Stomach (tissue), 9 donors: ENCODE measurements around the gene APOL2. TPM values are rescaled to one million over a fixed set of nuclear protein-coding genes. Genes with fewer than 3 reads are reported as not detected.

Experiments
- DNase-seq, 2 donors: peaks; one replicate each; pipeline versions ENCODE4 v3.0.0 to v3.0.0-alpha.2; 2013 to 2019
- H3K27ac ChIP-seq, 5 donors: fragments of 200-600 bp in 4 of 5; sonication (generic) in 4 of 5; one replicate each; pipeline ENCODE4 v1.5.1; 2013 to 2019; ENCODE audit warnings: mild to moderate bottlenecking in 1 of 5, moderate library complexity in 1 of 5
- H3K27me3 ChIP-seq, 3 donors: fragments of 200-600 bp; sonication (generic); one replicate each; pipeline ENCODE4 v1.5.1; 2017 to 2019; ENCODE audit warnings: mixed run types in 1 of 3
- H3K36me3 ChIP-seq, 4 donors: fragments of 200-600 bp; sonication (generic); 1 replicate in 3 of 4; 2 replicates in 1 of 4; pipeline ENCODE4 v1.5.1; 2016 to 2019
- H3K4me1 ChIP-seq, 4 donors: fragments of 200-600 bp; sonication (generic); one replicate each; pipeline ENCODE4 v1.5.1; 2016 to 2019
- H3K4me3 ChIP-seq, 4 donors: fragments of 200-600 bp; sonication (generic) in 3 of 4; one replicate each; pipeline ENCODE4 v1.5.1; 2016 to 2019; ENCODE audit warnings: mild to moderate bottlenecking in 1 of 4
- H3K9me3 ChIP-seq, 4 donors: fragments of 200-600 bp; sonication (generic); one replicate each; pipeline ENCODE4 v1.5.1; 2016 to 2019
- EP300 ChIP-seq: sonication (generic); formaldehyde crosslinking; IDR thresholded peaks from one replicate; pipeline ENCODE4 v1.6.1; 2017; ENCODE audit warnings: antibody characterized with exemption
- POLR2A ChIP-seq, 4 donors: fragments of 450-650 bp; IDR thresholded peaks; one replicate each; pipeline ENCODE4 v1.6.1; 2016; ENCODE audit warnings: antibody characterized with exemption in 4 of 4, control low read depth in 2 of 4, mild to moderate bottlenecking in 1 of 4, moderate library complexity in 1 of 4
- POLR2AphosphoS5 ChIP-seq, 3 donors: sonication (generic); formaldehyde crosslinking; IDR thresholded peaks; one replicate each; pipeline ENCODE4 v1.6.1; 2016; ENCODE audit warnings: antibody characterized with exemption in 3 of 3
- WGBS, 5 donors: extraction: QIAGEN DNeasy Blood & Tissue Kit in 3 of 5; methylation state at CpG; one replicate each; pipeline versions ENCODE4 v1.1.5 to v1.1.7; 2013 to 2018; 5-methylcytosine and 5-hydroxymethylcytosine counted together
- intact Hi-C: fragments of 100-400 bp; cut with DNase I; formaldehyde crosslinking; loops from one replicate; pipeline ENCODE4 v1.15.1; 2023; ENCODE audit warnings: low total_unique reads
- polyA plus RNA-seq, 3 donors: library from polyadenylated mRNA; stranded (reverse); fragments of 200-250 nt; gene quantifications; one replicate each; pipeline ENCODE4 v1.2.3, GENCODE V29; 2013
- total RNA-seq, 5 donors: library from RNA; depleted of rRNA; stranded (reverse); fragments of >200 nt; gene quantifications; one replicate each; pipeline versions ENCODE4 v1.1.0 to v1.2.3, GENCODE V29; 2014 to 2016
- TF ChIP-seq, protein P1 (sequence below), 7 experiments: fragments of 450-650 bp in 4 of 7; fragments of 200-600 bp in 3 of 7; sonication (generic) in 3 of 7; IDR thresholded peaks; one replicate each; pipeline ENCODE4 v1.5.1; 2016 to 2019; ENCODE audit warnings: antibody characterized with exemption in 7 of 7, control low read depth in 2 of 7, mild to moderate bottlenecking in 1 of 7
- donor health status: healthy with polysubstance abuse.
- donor health status: Bipolar disorder and iron deficiency.
- donor health status: healthy.

APOL2 gene
- total and polyA plus RNA-seq, 8 donors: 11.6 to 101 (median 35.5) TPM

DNA sequence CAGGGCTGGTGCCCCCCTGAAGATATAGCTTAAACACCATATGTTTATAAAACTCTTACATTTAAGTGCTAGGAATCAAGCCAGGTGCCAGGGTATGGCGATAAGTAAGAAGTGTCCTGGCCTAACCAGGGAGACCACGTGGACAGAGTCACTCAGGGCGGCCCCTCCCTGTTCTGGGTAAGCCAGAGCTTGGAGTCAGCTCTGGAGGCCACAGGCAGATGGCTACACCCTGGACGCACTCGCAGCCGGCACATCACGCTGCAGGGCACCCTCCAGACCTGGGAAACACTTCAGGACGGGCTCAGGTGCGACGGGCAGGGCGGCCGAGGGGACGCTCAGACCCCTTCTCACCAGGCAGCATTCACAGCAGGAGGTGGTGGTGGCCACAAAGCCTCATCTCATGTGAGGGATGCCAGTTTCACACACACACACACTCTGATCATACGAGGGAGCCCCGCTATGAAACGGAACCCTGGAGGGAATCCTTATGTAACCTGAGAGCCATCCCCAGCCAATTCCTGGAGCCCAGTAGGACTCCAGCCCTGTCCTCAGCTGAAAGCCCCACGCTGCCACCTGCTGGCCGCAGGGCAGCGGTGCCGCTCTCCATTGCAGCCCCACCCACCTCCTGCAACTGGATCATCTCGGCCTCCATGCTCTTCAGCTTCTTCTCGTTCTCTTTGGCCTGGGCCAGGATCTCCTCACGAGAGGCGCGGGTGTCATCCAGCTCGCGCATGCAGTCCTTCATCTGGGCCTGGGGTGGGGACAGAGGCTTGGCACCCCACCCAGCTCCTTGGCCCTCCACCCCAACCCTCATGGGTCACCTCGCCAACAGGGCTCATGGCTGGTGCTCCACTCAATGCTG lies 47.0 kb upstream of the APOL2 start:
- Histone ChIP-seq H3K4me3 (no peak overlapping the region), H3K36me3 (peaks cover 85 to 98% (median 96%) of the 10 kb centered on the region in 4 donors), H3K4me1 (peaks cover 0 to 26% (median 12%) of the 10 kb centered on the region in 4 donors), H3K27me3 (no peaks in the 10 kb centered on the region), H3K27ac (peak overlapping the region; percentile 33 to 79 (median 64)), H3K9me3 (no peaks in the 10 kb centered on the region)
- WGBS, 5 donors: 52 to 63% (median 60%) methylated on average over 19 to 28 of the region's 28 CpGs
- DNase-seq: peak; percentile 74 to 89
- peak in 2 of 3 donors; percentile 4 to 16 for TF ChIP-seq POLR2AphosphoS5 (IDR thresholded peaks at IDR 0.05)
- no peak for TF ChIP-seq POLR2A (IDR thresholded peaks at IDR 0.05)
- TF ChIP-seq, protein P1, sequence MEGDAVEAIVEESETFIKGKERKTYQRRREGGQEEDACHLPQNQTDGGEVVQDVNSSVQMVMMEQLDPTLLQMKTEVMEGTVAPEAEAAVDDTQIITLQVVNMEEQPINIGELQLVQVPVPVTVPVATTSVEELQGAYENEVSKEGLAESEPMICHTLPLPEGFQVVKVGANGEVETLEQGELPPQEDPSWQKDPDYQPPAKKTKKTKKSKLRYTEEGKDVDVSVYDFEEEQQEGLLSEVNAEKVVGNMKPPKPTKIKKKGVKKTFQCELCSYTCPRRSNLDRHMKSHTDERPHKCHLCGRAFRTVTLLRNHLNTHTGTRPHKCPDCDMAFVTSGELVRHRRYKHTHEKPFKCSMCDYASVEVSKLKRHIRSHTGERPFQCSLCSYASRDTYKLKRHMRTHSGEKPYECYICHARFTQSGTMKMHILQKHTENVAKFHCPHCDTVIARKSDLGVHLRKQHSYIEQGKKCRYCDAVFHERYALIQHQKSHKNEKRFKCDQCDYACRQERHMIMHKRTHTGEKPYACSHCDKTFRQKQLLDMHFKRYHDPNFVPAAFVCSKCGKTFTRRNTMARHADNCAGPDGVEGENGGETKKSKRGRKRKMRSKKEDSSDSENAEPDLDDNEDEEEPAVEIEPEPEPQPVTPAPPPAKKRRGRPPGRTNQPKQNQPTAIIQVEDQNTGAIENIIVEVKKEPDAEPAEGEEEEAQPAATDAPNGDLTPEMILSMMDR (IDR thresholded peaks at IDR 0.05): peak in 5 of 7 experiments; percentile 76 to 91 (median 85)
- TF ChIP-seq EP300: no peak
- intact Hi-C loops: no loop called here

DNA sequence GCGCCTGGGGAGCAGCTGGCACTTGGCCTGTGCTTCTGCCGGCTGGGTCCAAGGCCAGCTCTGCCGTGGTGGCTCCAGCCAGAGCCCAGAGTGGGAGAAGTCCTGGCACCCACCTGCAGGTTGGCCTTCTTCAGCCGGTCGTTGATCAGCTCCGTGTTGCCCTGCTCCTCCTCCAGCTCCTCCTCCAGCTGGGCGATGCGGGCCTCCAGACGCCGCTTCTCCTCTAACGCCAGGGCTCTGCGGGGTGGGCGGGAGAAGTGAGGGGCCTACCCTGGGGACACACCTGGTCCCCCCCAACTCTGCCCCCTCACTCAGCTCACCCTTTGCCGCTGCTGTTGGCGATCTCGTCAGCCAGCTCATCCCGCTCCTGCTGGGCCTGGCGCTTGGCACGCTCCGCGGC lies 46.2 kb upstream of the APOL2 start:
- intact Hi-C loops: no loop called here
- Histone ChIP-seq H3K36me3 (peaks cover 88 to 99% (median 98%) of the 10 kb centered on the region in 4 donors), H3K27me3 (no peaks in the 10 kb centered on the region), H3K4me3 (no peak overlapping the region), H3K9me3 (no peaks in the 10 kb centered on the region), H3K27ac (peak overlapping the region in 4 of 5 donors; percentile 57 to 79 (median 66)), H3K4me1 (peaks cover 0 to 26% (median 12%) of the 10 kb centered on the region in 4 donors)
- no peak for TF ChIP-seq POLR2AphosphoS5 (IDR thresholded peaks at IDR 0.05)
- no peak for TF ChIP-seq POLR2A (IDR thresholded peaks at IDR 0.05)
- TF ChIP-seq, protein P1 (IDR thresholded peaks at IDR 0.05): no peak
- no peak for TF ChIP-seq EP300
- no peak for DNase-seq
- WGBS, 5 donors: 81 to 90% (median 89%) methylated on average over 20 to 21 of the region's 21 CpGs

DNA sequence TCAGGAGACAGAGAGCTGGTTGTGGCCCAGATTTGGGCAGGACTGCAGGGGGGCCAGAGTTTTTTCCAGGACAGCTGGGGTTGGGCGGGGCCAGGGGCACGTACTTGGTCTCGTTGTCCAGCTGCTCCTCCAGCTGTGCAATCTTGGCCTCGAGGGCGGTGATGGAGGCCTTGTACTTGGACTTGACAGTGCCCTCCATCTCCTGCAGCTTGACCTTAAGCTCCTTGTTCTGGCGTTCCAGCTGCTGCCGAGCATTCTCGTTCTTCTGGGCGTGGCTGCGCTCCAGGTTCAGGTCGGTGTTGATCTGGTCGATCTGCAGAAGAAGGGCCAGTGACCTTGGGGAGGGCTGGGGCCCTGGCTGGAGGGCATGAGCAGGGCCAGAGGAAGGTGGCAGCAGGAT lies 45.7 kb upstream of the APOL2 start:
- TF ChIP-seq POLR2A (IDR thresholded peaks at IDR 0.05) (no peak), EP300 (no peak), POLR2AphosphoS5 (IDR thresholded peaks at IDR 0.05) (no peak)
- TF ChIP-seq, protein P1 (IDR thresholded peaks at IDR 0.05): no peak
- intact Hi-C loops: no loop called here
- H3K9me3 ChIP-seq: no peaks in the 10 kb centered on the region
- H3K4me1 ChIP-seq: peaks cover 0 to 26% (median 13%) of the 10 kb centered on the region in 4 donors
- H3K27ac ChIP-seq: peak overlapping the region in 4 of 5 donors; percentile 57 to 79 (median 66)
- DNase-seq: no peak
- WGBS, 5 donors: 60 to 68% (median 64%) methylated on average over 1 to 12 of the region's 12 CpGs
- H3K36me3 ChIP-seq: peaks cover 88 to 100% (median 99%) of the 10 kb centered on the region in 4 donors
- H3K27me3 ChIP-seq: no peaks in the 10 kb centered on the region
- no peak overlapping the region for H3K4me3 ChIP-seq

DNA sequence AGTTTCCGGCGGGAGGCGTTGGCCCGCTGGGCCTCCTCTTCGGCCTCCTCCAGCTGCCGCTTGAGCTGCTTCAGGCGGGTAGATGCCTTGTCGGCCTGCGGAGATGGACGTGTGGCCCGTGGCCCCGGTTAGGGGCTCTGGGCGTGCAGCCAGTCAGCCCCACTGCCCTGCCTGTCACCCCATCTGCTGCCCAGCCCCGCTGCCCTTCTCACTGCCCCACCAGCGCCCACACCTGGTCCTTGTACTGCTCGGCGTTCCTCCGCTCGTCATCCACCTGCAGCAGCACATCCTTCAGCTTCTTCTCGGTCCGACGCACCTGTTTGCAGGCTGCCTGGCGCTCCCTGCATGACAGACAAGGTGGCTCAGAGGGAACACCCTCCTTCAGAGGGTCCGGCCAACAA lies 44.8 kb upstream of the APOL2 start:
- H3K36me3 ChIP-seq: peaks cover 79 to 99% (median 95%) of the 10 kb centered on the region in 4 donors
- TF ChIP-seq POLR2A (IDR thresholded peaks at IDR 0.05) (no peak), EP300 (no peak), POLR2AphosphoS5 (IDR thresholded peaks at IDR 0.05) (no peak)
- TF ChIP-seq, protein P1 (IDR thresholded peaks at IDR 0.05): no peak
- WGBS, 5 donors: 90 to 95% (median 92%) methylated on average over 24 of the region's 24 CpGs
- intact Hi-C loops: no loop called here
- H3K4me3 ChIP-seq: no peak overlapping the region
- no peaks in the 10 kb centered on the region for H3K27me3 ChIP-seq
- DNase-seq: no peak
- peaks cover 0 to 26% (median 10%) of the 10 kb centered on the region in 4 donors for H3K4me1 ChIP-seq
- no peaks in the 10 kb centered on the region for H3K9me3 ChIP-seq
- no peak overlapping the region for H3K27ac ChIP-seq
